Measurements from ENCODE around the gene C1orf35. TPM values are rescaled to one million over a fixed set of nuclear protein-coding genes. Genes with fewer than 3 reads are reported as not detected.

The C1orf35 gene
- total RNA-seq, 1 experiment from 2014 or later: 31.0 TPM

GRCh38 chr1:228062085-228062791, 40.9 kb downstream of the C1orf35 start:
- Histone ChIP-seq H2AFZ (ENCODE audit: low read length) (no peak overlapping the region), H3K4me2 (ENCODE audit: insufficient read depth, insufficient read length, low read length) (no peak overlapping the region), H3K79me2 (ENCODE audit: insufficient read depth, low read length) (no peaks in the 10 kb centered on the region), H3K4me1 (ENCODE audit: insufficient read depth, low read length) (no peaks in the 10 kb centered on the region), H4K5ac (ENCODE audit: insufficient read length, low read depth, low read length) (no peak overlapping the region), H3K23ac (ENCODE audit: insufficient read length, low read depth, low read length) (no peak overlapping the region), H3K27me3 (ENCODE audit: insufficient read depth, low read length) (peaks cover 42% of the 10 kb centered on the region), H4K8ac (replicated peaks; ENCODE audit: insufficient read length, low read depth, low read length) (no peak overlapping the region), H2BK5ac (ENCODE audit: insufficient read length, low read length) (no peak overlapping the region), H3K14ac (ENCODE audit: insufficient read depth, low read length) (no peak overlapping the region), H3K4ac (ENCODE audit: low read depth, low read length) (no peak overlapping the region), H4K91ac (ENCODE audit: insufficient read length, low read depth, low read length) (no peak overlapping the region), H4K20me1 (ENCODE audit: control insufficient read depth, insufficient read depth, insufficient read length) (no peaks in the 10 kb centered on the region), H3K9me3 (ENCODE audit: control insufficient read depth, low read depth, low read length) (no peaks in the 10 kb centered on the region), H2BK20ac (ENCODE audit: low read depth, low read length, poor library complexity, severe bottlenecking) (no peak overlapping the region), H2BK12ac (ENCODE audit: insufficient read length, low read depth, low read length) (no peak overlapping the region), H2AK5ac (ENCODE audit: insufficient read length, low read length) (no peak overlapping the region), H2BK15ac (ENCODE audit: low read depth, low read length) (no peak overlapping the region), H3K56ac (ENCODE audit: insufficient read length, low read depth, low read length) (no peak overlapping the region), H2BK120ac (ENCODE audit: low read depth, low read length, poor library complexity, severe bottlenecking) (no peak overlapping the region), H3K9ac (ENCODE audit: extremely low read depth, insufficient read length, low read length) (no peak overlapping the region), H3T11ph (ENCODE audit: low read length) (no peak overlapping the region), H3K27ac (ENCODE audit: insufficient read length, low read depth, low read length) (no peak overlapping the region), H3K79me1 (ENCODE audit: insufficient read depth, low read depth, low read length, poor library complexity, severe bottlenecking) (no peaks in the 10 kb centered on the region), H3K23me2 (ENCODE audit: insufficient read length, low read depth, low read length, poor library complexity, severe bottlenecking) (peaks cover 19% of the 10 kb centered on the region), H3K18ac (ENCODE audit: insufficient read length, low read depth, low read length) (no peak overlapping the region)
- TF ChIP-seq CTCF (conservative IDR thresholded peaks at IDR 0.05): no peak
- Mint-ChIP-seq H3K9me3 (peaks cover 2 to 6% of the 10 kb centered on the region in 2 experiments; a peak in 3 of 5 replicates), H3K4me3 (no peak overlapping the region), H3K4me1 (peaks cover 5 to 7% of the 10 kb centered on the region in 2 experiments; a peak in 3 of 4 replicates), H3K27me3 (ENCODE audit: low read depth) (peaks cover 96% of the 10 kb centered on the region), H3K36me3 (ENCODE audit: insufficient read depth in 1 of 3, low read depth in 3 of 3) (no peaks in the 10 kb centered on the region; a peak in 1 of 7 replicates), H3K27ac (no peak overlapping the region)
- DNase-seq: no peak
- no CpG with 5 or more reads among the region's 9 CpGs for WGBS (ENCODE audit: extremely low coverage, insufficient read length, low lambda C conversion rate)
